ENCODE results near the gene HIVEP2.

GRCh38 chr6:142945049-142945445, at the start of gene HIVEP2:
- no peak for TF ChIP-seq CTCF (IDR thresholded peaks at IDR 0.05)
- TF ChIP-seq REST (IDR thresholded peaks at IDR 0.05; ENCODE audit: insufficient read depth in 1 of 2, low read depth in 2 of 2, low read length in 1 of 2), result no peak

Data from Panc1 (cell line).